K562 (cell line): ENCODE measurements around the gene SLC25A31. TPM values are rescaled to one million over a fixed set of nuclear protein-coding genes. Genes with fewer than 3 reads are reported as not detected.

Source experiments
- CBFA2T2 ChIP-seq: fragments of 450-650 bp; conservative IDR thresholded peaks from 2 replicates; pipeline ENCODE4 v1.6.1; 2017; ENCODE audit warnings: mild to moderate bottlenecking
- CBFA2T3 ChIP-seq: fragments of 450-650 bp; IDR thresholded peaks from 2 replicates; pipeline ENCODE4 v1.6.1; 2017
- CHD1 ChIP-seq: fragments of 200-600 bp; sonication (generic); IDR thresholded peaks from one replicate; pipeline ENCODE4 v1.6.1; 2012; ENCODE audit warnings: mild to moderate bottlenecking, moderate library complexity, low read length, inconsistent platforms
- DACH1 ChIP-seq: fragments of 450-650 bp; IDR thresholded peaks from 2 replicates; pipeline ENCODE4 v1.6.1; 2018; ENCODE audit not compliant: partially characterized antibody
- EGR1 ChIP-seq: fragments of 450-650 bp; conservative IDR thresholded peaks from 2 replicates; pipeline ENCODE4 v1.6.1; 2017; ENCODE audit warnings: mild to moderate bottlenecking
- EP300 ChIP-seq: IDR thresholded peaks from 2 replicates; pipeline ENCODE4 v1.6.1; 2012; ENCODE audit warnings: low read length, improper control_type of control experiment
- EZH2 ChIP-seq: IDR thresholded peaks from 2 replicates; pipeline ENCODE4 v1.6.1; 2012; ENCODE audit warnings: low read depth, mild to moderate bottlenecking, inconsistent platforms, low read length, borderline replicate concordance
- HCFC1 ChIP-seq: IDR thresholded peaks from 2 replicates; pipeline ENCODE4 v1.6.1; 2012; ENCODE audit warnings: low read depth, low read length, improper control_type of control experiment
- HLTF ChIP-seq: fragments of 450-650 bp; IDR thresholded peaks from 2 replicates; pipeline ENCODE4 v1.6.1; 2016
- HNRNPUL1 ChIP-seq: fragments of 200-400 bp; formaldehyde crosslinking; IDR thresholded peaks from 2 replicates; pipeline ENCODE4 v1.6.1; 2017; ENCODE audit warnings: low read length
- HSF4 ChIP-seq: fragments of 250-450 bp; sonication (Bioruptor Pico); IDR thresholded peaks from 2 replicates; pipeline ENCODE4 v2.1.2; 2022; ENCODE audit warnings: mild to moderate bottlenecking, moderate library complexity, borderline replicate concordance
- MTF1 ChIP-seq: fragments of 250-450 bp; sonication (Bioruptor Pico); IDR thresholded peaks from 2 replicates; pipeline ENCODE4 v1.9.0; 2021; ENCODE audit warnings: moderate library complexity, mild to moderate bottlenecking, inconsistent platforms, borderline replicate concordance
- NFE2 ChIP-seq: IDR thresholded peaks from 2 replicates; pipeline ENCODE4 v1.6.1; 2014; ENCODE audit warnings: antibody characterized with exemption, low read depth
- PCBP1 ChIP-seq: fragments of 200-400 bp; formaldehyde crosslinking; IDR thresholded peaks from 2 replicates; pipeline ENCODE4 v1.6.1; 2018; ENCODE audit warnings: mild to moderate bottlenecking, low read depth, low read length; ENCODE audit not compliant: poor library complexity, severe bottlenecking
- RBFOX2 ChIP-seq: fragments of 200-400 bp; formaldehyde crosslinking; IDR thresholded peaks from 2 replicates; pipeline ENCODE4 v1.6.1; 2017; ENCODE audit warnings: low read depth, mild to moderate bottlenecking, low read length, moderate library complexity
- TAL1 ChIP-seq: fragments of 450-650 bp; IDR thresholded peaks from 2 replicates; pipeline ENCODE4 v1.6.1; 2016; ENCODE audit warnings: mild to moderate bottlenecking
- polyA plus RNA-seq, 8 experiments: library from polyadenylated mRNA; depleted of rRNA in 4 of 8; stranded (reverse) in 5 of 8; unstranded in 3 of 8; fragments of >200 nt; fragmentation: Nextera tagmentation in 2 of 8; fragmentation: Illumina TruSeq in 1 of 8; extraction: Ambion mirVana in 2 of 8; extraction: Trizol in 1 of 8; gene quantifications; 2 replicates each; pipeline versions ENCODE4 v1.2.1 to v1.2.3, GENCODE V29; 2011 to 2014; ENCODE audit warnings: inconsistent platforms in 1 of 8, missing spikeins in 1 of 8
- total RNA-seq, 7 experiments: library from RNA; depleted of rRNA in 6 of 7; stranded (reverse); fragments of >200 nt in 6 of 7; fragmentation: Illumina TruSeq in 2 of 7; extraction: Trizol in 2 of 7; gene quantifications; 2 replicates each; pipeline versions ENCODE4 v1.2.1 to v1.2.3, GENCODE V29; 2011 to 2021; ENCODE audit warnings: low replicate concordance in 1 of 7
- TF ChIP-seq, protein P1 (sequence below): sonication (generic); formaldehyde crosslinking; IDR thresholded peaks from 2 replicates; pipeline ENCODE4 v1.8.0; 2022; ENCODE audit warnings: mild to moderate bottlenecking, missing genetic modification reagents, borderline replicate concordance
- TF ChIP-seq, protein P2 (sequence below), 2 experiments: IDR thresholded peaks in 1 of 2; conservative IDR thresholded peaks in 1 of 2; 2 replicates each; pipeline ENCODE4 v1.6.1; 2016; ENCODE audit warnings: low read depth in 2 of 2, mild to moderate bottlenecking in 1 of 2, missing compliant biosample characterization in 1 of 2, missing genetic modification characterization in 1 of 2, moderate library complexity in 1 of 2
- TF ChIP-seq, protein P3 (sequence below), 2 experiments: fragments of 450-650 bp in 1 of 2; IDR thresholded peaks; 2 replicates each; pipeline ENCODE4 v1.6.1; 2011 to 2017; ENCODE audit warnings: low read depth in 2 of 2, antibody characterized with exemption in 1 of 2, borderline replicate concordance in 1 of 2, low read length in 1 of 2, mild to moderate bottlenecking in 1 of 2, mixed read lengths in 1 of 2; ENCODE audit not compliant: control insufficient read depth in 1 of 2
- TF ChIP-seq, protein P4 (sequence below): fragments of 450-650 bp; formaldehyde crosslinking; IDR thresholded peaks from 2 replicates; pipeline ENCODE4 v1.4.0; 2022; ENCODE audit warnings: missing genetic modification characterization
- TF ChIP-seq, protein P5 (sequence below): fragments of 250-450 bp; sonication (Bioruptor Pico); IDR thresholded peaks from 2 replicates; pipeline ENCODE4 v1.8.0; 2021; ENCODE audit warnings: moderate library complexity, mild to moderate bottlenecking, inconsistent platforms

SLC25A31 gene
- total and polyA plus RNA-seq, 9 of the 15 experiments (the other 6 are each of a cell fraction or from before 2014, with no cell fraction given) = 0.07 TPM; not detected in 8

DNA sequence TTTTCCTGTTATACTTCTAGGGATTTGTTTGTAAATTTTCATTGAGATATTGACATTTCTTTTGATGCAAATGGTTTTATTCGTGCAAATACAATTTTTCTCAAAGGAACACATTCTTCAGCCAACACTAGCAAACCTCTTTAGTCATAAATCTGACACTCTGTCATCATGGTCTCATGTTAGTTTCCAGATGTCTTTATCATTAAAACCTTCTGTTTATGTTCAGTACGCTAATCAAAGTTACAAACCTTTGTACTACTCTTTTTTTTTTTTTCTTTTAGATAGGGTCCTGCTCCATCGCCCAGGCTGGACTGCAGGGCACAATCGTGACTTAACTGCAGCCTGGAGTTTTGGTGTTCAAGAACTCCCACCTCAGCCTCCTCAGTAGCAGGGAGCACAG, 7.1 kb downstream of the SLC25A31 start (continued):
- TF ChIP-seq EZH2 = no peak
- peak; percentile 66; the same call in 1 of the 2 replicates for TF ChIP-seq EP300
- no peak for TF ChIP-seq NFE2
- TF ChIP-seq DACH1 = no peak
- TF ChIP-seq EGR1 = no peak
- TF ChIP-seq, protein P1, sequence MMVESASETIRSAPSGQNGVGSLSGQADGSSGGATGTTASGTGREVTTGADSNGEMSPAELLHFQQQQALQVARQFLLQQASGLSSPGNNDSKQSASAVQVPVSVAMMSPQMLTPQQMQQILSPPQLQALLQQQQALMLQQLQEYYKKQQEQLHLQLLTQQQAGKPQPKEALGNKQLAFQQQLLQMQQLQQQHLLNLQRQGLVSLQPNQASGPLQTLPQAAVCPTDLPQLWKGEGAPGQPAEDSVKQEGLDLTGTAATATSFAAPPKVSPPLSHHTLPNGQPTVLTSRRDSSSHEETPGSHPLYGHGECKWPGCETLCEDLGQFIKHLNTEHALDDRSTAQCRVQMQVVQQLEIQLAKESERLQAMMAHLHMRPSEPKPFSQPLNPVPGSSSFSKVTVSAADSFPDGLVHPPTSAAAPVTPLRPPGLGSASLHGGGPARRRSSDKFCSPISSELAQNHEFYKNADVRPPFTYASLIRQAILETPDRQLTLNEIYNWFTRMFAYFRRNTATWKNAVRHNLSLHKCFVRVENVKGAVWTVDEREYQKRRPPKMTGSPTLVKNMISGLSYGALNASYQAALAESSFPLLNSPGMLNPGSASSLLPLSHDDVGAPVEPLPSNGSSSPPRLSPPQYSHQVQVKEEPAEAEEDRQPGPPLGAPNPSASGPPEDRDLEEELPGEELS (CRISPR knock-in tag) = no peak
- TF ChIP-seq, protein P2, sequence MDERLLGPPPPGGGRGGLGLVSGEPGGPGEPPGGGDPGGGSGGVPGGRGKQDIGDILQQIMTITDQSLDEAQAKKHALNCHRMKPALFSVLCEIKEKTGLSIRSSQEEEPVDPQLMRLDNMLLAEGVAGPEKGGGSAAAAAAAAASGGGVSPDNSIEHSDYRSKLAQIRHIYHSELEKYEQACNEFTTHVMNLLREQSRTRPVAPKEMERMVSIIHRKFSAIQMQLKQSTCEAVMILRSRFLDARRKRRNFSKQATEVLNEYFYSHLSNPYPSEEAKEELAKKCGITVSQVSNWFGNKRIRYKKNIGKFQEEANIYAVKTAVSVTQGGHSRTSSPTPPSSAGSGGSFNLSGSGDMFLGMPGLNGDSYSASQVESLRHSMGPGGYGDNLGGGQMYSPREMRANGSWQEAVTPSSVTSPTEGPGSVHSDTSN (CRISPR knock-in tag; IDR thresholded peaks at IDR 0.05; ENCODE audit: low read depth) = no peak
- TF ChIP-seq, protein P2 (tag; conservative IDR thresholded peaks at IDR 0.05; ENCODE audit: low read depth) = peak; percentile 95
- no peak for TF ChIP-seq RBFOX2
- no peak for TF ChIP-seq PCBP1
- TF ChIP-seq, protein P3, sequence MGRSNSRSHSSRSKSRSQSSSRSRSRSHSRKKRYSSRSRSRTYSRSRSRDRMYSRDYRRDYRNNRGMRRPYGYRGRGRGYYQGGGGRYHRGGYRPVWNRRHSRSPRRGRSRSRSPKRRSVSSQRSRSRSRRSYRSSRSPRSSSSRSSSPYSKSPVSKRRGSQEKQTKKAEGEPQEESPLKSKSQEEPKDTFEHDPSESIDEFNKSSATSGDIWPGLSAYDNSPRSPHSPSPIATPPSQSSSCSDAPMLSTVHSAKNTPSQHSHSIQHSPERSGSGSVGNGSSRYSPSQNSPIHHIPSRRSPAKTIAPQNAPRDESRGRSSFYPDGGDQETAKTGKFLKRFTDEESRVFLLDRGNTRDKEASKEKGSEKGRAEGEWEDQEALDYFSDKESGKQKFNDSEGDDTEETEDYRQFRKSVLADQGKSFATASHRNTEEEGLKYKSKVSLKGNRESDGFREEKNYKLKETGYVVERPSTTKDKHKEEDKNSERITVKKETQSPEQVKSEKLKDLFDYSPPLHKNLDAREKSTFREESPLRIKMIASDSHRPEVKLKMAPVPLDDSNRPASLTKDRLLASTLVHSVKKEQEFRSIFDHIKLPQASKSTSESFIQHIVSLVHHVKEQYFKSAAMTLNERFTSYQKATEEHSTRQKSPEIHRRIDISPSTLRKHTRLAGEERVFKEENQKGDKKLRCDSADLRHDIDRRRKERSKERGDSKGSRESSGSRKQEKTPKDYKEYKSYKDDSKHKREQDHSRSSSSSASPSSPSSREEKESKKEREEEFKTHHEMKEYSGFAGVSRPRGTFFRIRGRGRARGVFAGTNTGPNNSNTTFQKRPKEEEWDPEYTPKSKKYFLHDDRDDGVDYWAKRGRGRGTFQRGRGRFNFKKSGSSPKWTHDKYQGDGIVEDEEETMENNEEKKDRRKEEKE (IDR thresholded peaks at IDR 0.05; ENCODE audit: borderline replicate concordance in 1 of 2, control insufficient read depth in 1 of 2, low read depth in 2 of 2, low read length in 1 of 2) = no peak
- TF ChIP-seq CBFA2T2 = peak; percentile 81
- TF ChIP-seq CBFA2T3 = peak; percentile 91
- TF ChIP-seq CHD1 = no peak
- TF ChIP-seq HLTF = no peak
- TF ChIP-seq, protein P4, sequence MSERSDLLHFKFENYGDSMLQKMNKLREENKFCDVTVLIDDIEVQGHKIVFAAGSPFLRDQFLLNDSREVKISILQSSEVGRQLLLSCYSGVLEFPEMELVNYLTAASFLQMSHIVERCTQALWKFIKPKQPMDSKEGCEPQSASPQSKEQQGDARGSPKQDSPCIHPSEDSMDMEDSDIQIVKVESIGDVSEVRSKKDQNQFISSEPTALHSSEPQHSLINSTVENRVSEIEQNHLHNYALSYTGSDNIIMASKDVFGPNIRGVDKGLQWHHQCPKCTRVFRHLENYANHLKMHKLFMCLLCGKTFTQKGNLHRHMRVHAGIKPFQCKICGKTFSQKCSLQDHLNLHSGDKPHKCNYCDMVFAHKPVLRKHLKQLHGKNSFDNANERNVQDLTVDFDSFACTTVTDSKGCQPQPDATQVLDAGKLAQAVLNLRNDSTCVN (CRISPR knock-in tag) = no peak
- TF ChIP-seq, protein P5, sequence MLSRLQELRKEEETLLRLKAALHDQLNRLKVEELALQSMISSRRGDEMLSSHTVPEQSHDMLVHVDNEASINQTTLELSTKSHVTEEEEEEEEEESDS (CRISPR knock-in tag) = no peak
- peak; percentile 84 for TF ChIP-seq TAL1
- TF ChIP-seq HSF4 (CRISPR knock-in tag) = no peak
- TF ChIP-seq HNRNPUL1 = no peak
- no peak for TF ChIP-seq MTF1 (CRISPR knock-in tag)
- no peak for TF ChIP-seq HCFC1
